Stimulated activated CD4-positive, alpha-beta T cell treated with anti-CD3 and anti-CD28 coated beads, Interleukin-1b, Interleukin-23, amount 100 ng/mL, for 4 hours (primary cell): ENCODE results near the gene DYRK1B.
"Not testable (repeated sequence)": the region's sequence is repeated elsewhere in the genome, so short reads cannot be mapped to it uniquely, and the experiment has no call there.

Experiments
- DNase-seq, 2 donors: peaks; one replicate each; pipeline ENCODE4 v3.0.0-alpha.2; 2020; ENCODE audit warnings: low read depth in 2 of 2

The DYRK1B gene

DNA sequence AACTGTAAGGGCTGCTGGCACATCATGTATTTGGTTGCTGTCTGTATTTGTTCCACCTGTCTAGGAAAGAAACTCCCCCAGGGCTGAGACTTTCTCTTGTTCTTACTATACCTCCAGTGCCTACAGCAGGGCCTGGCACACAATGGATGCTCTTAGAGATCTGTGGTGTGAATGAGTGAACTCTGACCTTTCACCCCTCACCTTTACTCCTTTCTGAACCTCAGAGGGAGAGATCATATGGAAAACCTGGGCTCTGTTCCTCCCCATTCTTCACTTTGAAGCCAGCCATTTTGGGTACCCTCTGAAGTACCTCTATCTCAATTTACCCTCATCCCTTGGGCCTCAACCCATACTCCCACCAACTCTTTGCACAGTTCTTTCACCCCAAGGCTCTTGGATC lies 3.1 kb downstream of the DYRK1B start:
- DNase-seq: no peak

DNA sequence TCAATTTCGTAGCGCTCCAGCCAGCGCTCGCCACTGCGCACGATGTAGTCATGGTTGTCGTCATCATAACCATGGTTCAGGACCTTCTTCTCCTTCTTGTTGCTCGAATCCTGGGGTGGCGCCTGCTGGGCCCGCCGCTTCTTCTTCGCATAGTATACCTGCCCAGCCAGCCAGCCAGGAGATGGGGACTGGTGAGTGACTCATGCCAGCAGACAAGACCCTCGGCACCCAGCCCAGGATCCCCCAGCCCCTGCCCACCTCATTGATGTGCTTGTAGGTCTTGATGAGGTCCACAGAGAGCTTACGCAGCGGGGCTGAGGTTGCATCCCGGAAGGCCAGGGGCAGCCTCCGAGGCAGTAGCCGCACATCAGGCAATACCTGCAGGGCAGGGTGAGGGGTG lies 3.6 kb downstream of the DYRK1B start:
- no peak for DNase-seq

DNA sequence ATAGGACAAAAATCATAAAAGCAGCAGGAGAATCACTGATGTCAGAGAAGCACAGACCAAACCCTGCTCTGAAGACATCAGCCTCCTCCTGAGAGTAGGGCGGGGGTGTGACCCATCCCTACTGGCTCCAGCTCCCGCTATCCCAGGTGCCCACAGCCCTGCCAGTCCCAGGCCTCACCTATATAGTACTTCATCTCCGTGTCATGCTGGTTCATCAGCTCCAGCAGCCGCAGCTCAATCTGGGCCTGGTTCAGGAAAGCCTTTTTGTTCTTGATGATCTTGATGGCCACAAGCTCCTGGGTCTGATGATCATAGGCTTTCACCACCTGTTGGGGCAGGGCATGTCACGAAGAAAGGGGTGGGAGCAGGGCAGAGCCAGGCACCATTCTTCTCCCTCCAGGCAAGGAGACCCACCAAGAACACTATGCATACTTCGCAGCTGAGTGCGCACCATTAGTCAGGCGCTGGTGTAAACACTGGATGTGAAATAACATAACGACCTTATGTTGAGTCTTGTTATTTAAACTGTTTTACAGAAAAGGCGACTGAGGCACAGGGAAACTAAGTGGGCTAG lies 4.2 kb downstream of the DYRK1B start:
- DNase-seq: no peak

DNA sequence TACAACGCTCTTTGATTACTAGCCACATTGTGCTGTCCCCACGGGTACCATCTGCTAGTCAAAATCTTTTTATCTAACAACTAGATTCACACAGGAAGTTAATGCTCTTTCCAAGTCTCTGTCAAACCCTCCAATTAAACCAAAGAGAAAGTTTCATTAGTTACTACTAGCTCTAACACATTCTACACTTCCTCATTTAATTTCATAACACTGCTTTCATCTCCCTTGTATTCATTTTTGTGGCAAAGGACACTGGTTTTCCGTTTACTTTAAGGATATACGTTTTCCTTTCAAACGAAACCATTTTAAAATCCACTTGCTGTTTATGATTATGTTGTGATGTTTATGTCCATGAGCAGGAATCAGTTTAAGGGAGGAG lies 5.3 kb downstream of the DYRK1B start:
- DNase-seq: no peak

DNA sequence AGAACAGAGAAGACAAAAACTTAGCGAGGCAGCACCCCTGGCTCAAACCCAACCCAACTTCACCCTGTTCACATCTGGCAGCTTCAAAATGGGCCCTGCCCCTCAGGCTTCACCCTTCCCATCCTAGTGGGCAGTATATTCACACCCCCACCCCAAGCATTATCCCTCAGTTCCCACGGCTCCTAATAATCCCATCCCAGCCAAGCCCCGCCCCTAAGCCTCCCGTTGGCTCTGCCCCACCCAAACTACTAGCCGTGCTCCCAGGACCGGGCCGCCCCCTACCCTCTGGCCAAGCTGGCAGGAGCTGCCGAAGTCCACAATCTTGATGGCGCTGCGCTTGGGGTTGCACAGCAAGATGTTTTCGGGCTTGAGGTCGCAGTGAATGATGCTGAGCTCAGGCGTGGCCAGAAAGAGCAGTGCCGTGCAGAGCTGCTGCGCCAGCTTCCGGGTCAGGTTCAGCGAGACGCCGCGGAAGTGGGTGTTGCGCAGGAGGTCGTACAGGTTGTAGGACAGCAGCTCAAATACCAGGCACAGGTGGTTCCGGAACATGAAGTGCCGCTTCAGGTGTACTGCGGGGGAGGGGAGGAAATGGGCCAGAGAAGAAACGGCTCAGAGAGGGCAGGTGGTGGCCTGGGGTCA lies 5.8 kb downstream of the DYRK1B start:
- no peak for DNase-seq

DNA sequence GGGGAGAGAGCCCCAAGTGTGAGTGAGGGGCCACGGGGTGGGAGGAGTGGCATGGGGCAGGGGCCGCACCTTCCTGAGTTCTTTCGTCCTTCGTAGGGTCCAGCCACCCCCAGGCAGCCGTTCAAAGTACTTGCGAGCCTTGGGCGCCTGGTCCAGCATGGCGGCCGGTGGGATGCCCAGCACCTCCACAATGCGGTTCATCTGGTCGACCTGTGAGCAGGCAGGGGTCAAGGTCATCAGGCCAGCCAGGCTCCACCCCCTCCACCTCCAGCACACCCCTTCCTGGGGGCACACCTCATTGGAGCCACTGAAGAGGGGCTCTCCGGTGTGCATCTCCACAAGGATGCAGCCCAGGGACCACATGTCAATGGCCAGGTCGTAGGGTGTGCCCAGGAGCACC lies 6.7 kb downstream of the DYRK1B start:
- no peak for DNase-seq

DNA sequence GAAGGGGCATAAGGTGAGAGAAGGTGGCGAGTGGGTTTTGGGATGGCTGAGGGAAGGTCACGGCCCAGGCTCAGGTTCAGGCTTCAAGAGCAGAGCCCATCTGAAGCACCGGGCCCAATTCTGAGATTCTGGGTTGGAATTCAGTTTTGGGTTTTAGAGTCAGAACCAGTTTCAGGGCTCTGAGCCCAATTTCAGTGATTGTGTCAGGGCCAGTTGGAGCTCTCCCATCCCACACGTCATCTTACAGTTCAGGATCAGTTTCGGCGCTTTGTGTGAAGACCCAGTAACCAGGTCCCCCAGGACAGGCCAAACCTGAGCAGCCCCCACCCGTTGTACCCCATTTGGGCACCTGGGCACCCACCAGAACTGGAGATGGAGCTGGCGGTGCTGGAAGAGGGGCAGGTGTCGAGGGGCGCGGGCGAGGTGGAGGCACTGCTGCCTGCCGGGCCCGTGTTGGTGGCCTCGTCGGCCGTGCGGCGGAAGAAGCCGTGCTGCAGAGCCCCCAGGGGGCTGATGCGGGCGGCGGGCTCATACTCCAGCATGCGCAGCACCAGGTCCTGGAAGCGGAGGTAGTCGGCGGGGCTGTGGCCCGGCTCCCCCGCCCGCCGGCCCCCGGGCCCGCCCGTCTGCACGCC lies 7.5 kb downstream of the DYRK1B start:
- DNase-seq: no peak

DNA sequence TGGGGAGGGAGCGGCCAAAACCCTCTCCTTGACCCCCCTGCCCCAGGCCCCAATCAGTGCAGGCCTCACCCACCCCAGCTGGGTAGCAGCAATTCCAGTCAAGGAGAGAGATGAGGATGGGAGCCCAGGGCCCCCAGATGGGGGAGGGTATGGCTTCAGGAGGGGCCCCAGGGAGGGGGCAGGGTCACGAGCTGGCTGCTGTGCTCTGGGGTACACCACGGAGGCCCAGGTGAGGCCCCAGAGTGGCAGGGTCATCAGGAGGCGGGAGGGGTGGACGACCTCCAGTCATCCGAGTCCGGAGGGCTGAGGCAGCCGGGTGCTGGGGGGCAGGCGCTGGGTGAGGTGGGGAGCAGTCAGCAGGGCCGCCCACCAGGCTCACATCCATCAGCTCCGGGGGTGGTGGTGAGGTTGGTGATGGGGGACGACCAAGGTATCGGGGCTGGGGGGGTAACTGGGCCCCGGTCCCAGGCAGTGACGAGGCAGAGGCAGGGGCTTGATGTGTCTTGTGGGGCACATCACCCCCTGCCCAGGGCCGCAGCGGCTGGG lies 8.4 kb downstream of the DYRK1B start:
- no peak for DNase-seq

DNA sequence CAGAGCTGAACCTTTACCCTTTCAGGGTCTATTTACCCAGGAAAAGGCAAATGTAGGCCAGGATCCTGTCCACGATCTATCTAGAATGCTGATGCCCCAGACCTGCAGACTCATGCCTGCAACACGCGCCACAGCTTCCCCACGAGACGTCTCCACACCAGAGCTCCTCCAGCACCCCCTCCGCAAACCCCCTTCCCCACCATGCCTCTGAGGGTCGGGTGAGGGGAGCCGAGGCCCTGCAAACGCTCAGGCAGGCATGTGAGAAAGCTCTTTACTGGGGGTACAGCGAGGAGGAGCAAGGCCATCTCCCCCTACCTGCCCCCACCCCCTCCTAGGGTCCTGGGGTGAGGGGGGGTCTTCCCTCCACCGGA lies 8.9 kb downstream of the DYRK1B start:
- no peak for DNase-seq

DNA sequence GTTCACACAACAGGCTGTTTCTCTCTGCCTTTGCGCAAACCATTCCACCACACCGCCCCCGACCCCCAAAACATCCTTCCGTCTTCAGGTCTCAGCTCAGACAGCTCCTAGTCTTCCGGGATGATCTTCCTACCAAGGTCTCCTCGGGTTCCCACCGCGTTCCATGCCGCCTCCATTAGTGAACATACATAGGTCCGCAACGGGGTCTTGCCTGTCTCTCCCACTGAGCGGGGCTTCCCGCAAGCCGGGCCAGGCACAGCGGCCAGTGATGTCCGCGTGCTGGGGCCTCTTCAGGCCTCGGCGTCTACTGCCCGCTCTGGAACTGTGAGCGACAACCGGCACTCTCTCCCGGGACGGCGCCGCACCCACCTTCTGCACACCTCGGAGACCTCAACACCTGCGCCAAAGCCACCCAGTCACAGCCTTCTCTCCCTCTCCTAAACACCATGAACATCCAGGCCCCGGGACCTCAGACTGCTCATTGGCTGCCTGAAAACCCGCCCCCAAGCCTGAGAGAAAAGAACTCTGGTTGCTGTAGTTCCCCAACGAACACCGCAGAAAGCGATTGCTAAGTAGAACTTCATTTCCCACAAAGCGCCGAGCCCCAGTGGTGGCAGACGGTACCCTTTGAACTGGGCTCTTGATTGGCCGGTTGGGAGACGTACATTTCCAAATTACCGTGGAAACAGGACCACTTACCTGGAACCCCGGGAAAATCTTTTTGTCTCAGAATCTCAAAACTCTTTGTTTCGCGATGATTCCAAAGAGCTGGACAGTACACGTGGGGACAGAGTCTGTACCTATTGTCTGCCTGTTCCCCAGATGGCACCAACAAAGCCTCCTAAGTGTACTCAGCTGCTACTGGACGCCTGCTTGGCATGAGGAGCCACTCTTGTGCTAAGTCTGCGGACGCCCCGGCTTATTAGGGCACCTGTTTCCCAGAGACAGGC lies 9.5 kb downstream of the DYRK1B start:
- DNase-seq: peak; percentile 68 to 79

DNA sequence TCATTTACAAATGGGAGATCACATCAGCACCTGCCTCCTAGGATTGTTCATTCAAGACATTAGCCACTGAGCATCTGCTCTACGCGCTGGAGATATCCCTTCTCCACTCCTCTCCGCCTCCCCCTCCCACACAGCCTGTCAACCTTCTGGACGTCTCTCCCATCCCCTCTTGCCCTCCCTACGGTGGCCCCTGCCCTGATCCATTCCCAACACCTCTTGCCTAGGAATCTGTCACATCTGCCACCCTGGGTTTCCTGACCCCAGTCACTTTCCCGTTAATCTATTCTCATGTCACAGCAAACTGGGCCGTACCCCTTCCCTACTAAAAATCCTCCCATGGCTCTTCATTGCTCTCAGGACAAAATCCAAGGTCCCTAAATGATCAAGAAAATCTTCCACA lies 10.3 kb downstream of the DYRK1B start:
- DNase-seq: no peak

DNA sequence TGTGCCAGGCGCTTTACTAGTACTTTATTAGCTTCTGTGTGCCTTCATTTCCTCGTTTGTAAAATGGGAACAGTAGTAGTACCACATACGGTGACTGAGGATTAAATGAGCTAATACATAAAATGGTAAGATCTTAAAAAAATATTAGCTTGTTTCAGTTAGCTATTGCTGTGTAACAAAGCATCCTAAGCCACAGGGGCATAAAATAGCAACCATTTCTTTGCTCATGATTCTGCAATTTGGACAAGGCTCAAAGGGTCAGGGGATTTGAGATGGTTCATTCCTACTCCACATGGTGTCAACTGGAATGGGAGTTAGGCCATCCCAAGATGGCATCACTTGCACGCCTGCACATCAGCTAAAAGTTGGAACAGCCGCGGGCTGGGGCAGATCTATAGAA lies 13.3 kb downstream of the DYRK1B start:
- DNase-seq: no peak

DNA sequence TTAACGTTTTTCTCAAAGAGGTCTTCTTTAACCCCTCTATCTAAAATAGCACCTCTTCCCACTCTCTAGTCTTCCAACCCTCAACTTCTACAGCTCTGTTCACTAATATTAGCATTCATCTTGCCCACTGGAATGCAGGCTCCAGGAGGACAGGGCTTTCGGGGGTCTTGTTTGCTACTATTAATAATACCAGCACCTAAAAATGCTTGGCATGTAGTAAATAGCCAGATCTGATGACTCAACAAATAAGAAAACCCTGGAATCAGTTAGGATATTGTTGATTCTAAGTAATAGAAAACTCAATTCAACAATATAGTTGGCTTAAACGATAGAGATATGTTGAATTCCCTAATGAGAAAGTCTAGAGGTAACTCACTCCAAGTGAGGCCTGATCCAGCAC lies 14.2 kb downstream of the DYRK1B start:
- no peak for DNase-seq

DNA sequence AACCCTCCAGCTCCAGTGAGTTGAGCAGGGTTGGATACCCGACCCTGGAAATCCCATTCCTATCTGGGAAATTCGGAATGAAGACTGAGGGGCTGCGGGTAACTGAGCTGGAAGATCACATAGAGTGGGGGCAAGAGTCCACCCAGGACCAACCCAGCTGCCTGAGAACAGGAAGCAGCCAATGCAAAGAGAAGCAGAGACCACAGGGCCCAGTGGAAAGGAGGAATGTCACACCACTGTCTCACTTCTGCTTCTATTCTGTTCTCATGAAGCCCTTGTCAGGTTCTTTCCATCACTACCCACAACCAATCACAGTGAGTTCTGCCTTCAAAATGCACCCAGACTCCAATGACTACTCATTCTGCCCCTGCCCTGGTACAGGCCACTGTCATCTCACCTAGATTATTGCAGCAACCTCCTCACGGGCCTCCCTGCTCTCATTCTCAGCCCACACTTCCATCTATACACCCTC lies 15.3 kb downstream of the DYRK1B start:
- no peak for DNase-seq

DNA sequence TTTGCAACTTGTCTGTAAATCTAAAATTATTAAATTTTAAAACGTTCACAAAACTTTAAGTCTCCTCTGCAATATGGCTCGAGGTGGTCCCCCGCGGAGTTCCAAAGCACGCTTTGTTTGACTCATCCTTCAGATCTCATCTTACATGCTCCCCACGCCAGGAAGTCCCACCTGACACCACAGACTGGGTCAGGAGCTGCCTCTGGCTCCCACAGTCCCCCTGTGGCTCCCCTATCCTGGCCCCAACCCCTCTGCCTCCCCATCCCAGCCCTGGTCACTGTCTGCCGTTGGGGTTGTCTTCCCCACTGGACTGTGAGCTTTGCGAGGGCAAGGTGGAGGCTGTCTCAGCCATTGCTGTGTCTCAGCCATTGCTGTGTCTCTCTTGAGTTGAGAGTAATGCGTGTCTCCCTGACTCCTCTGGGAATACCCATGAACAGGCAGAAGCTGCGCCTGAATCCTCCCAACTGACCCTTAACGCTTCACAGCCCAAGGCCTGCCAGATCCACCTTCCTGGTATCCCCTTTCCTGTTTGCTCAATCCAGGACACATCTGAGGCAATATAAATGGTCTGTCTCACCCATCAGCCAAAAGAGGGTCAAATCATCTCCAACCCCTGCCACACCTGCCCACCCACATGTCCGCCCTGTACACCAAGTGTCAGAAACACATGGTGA lies 15.9 kb downstream of the DYRK1B start:
- DNase-seq: no peak

DNA sequence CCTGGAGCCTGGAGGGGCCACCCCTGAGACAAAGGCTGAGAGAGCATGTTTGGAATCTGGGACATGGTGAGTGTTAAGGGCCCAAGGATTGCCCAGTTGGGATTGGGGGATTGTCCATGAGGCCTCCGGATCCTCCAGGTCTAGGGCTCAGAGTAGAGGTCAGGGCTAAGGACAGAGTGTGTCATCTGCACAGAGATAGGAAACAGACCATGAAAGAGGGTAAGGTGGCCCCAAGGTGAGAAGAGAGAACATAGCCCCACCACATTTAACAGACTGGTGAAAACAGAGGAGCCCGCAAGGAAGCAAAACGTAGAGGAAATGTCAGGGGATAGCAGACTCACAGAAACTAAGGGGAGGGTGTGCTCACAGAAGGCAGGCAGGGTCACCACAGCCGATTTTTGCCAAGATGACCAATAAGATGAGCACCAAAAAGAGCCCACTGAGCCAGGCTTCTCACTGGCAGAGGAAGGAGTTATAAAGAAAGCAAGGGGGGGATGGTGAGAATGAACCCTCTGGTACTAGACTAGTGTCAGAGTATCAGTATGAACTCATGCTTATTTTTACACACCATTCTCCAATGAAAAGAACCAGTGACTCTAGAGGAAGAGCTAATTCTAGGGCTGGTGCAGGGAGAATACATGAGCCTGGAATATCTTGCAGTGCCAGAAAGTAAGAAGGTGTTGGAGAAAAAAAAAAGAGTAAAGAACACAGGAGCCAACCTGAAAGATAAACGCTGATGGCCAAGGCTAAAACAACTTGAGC lies 17.5 kb downstream of the DYRK1B start:
- DNase-seq: no peak

DNA sequence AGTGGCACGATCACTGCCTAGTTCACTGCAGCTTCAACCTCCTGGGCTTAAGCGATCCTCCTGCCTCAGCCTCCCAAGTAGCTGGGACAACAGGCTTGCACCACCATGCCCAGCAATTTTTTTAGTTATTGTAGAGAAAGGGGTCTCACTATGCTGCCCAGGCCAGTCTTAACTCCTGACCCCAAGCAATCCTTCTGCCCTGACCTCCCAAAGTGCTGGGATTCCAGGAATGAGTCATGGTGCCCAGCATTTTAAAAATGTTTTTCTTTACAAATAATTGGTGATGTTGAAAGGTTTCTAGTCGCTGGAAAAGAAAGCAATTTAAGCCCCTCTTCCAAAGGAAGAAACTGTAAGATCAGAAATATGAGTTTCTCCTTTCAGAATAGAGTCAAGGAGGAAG lies 19.4 kb downstream of the DYRK1B start:
- DNase-seq: no peak

DNA sequence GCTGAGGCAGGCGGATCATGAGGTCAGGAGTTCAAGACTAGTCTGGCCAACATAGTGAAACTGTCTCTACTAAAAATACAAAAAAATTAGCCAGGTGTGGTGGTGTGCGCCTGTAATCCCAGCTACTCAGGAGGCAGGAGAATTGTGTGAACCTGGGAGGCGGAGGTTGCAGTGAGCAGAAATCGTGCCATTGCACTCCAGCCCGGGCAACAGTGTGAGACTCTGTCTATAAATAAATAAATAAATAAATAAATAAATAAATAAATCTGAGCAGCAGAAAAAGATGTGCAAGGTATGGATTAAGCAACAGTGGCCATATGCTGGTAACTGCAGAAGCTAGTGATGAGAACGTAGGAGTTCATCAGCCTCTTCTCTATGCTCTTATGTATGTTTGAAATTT lies 19.9 kb downstream of the DYRK1B start:
- DNase-seq: not testable (repeated sequence)

DNA sequence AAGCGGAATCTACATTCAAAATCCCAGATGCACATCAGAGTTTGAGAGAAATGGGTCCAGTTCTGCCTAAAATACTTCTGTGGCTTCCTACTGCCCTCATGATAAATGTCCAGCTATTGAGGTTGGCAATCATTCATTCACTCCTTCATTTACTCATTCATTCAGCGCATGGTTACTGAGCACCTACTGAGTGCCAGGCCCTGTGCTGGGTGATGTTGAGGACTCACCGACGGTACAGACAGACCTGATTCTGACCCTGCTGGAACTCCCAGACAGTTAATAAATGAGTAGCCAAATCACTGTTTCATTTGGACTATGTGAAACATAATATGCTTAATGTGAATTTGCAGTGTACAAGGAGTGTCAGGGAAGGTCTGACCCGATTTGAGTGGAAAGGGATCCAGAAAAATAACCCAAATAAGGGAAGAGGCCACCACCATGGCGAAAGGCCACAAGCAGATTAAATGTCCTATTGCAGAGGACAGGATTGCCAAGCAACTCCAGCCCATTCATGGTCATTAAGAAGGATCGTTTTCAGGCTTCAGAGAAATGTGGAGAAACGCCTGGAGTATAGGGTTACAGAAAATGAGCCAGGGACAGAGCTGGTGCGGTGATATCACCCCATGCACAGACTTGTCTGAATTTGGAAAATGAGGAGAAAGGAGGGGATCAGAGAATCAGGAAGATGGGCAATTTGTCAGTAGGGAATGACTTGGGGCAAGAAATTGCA lies 20.5 kb downstream of the DYRK1B start:
- no peak for DNase-seq

DNA sequence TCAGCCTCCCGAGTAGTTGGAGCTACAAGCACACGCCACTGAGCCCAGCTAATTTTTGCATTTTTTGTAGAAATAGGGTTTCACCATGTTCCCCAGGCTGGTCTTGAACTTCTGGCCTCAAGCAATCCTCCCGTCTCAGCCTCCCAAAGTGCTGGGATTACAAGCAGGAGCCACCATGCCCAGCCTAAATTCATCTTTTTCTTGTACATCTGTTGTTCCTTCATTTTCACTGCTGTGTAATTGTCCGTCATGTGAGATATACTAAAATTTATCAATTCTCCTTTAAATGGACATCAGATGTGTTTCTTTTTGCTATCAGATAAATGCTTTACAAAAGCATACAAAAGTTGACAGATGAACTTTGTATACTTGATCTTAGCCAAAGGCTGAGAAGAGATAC lies 22.9 kb downstream of the DYRK1B start:
- no peak for DNase-seq
